HepG2 (cell line): Measurements from ENCODE around the gene PGGT1B. TPM values are rescaled to one million over a fixed set of nuclear protein-coding genes. Genes with fewer than 3 reads are reported as not detected.

Experiments used
- ATF7-NPFF ChIP-seq: sonication (generic); formaldehyde crosslinking; IDR thresholded peaks from 2 replicates; pipeline ENCODE4 v1.8.1; 2023; ENCODE audit warnings: mild to moderate bottlenecking, low read depth, missing genetic modification reagents, moderate library complexity
- BORCS8-MEF2B ChIP-seq: sonication (generic); formaldehyde crosslinking; IDR thresholded peaks from 2 replicates; pipeline ENCODE4 v1.8.0; 2022; ENCODE audit warnings: mild to moderate bottlenecking, missing genetic modification reagents
- GTF2F1 ChIP-seq: fragments of 150-350 bp; IDR thresholded peaks from 2 replicates; pipeline ENCODE4 v1.6.1; 2014; ENCODE audit warnings: low read length
- HNRNPLL ChIP-seq: fragments of 200-400 bp; formaldehyde crosslinking; IDR thresholded peaks from 2 replicates; pipeline ENCODE4 v1.6.1; 2017; ENCODE audit warnings: mild to moderate bottlenecking, low read depth, low read length; ENCODE audit not compliant: poor library complexity, severe bottlenecking
- PHF21A ChIP-seq: sonication (generic); formaldehyde crosslinking; IDR thresholded peaks from 2 replicates; pipeline ENCODE4 v1.5.0; 2020; ENCODE audit warnings: mild to moderate bottlenecking, missing genetic modification reagents
- SATB2 ChIP-seq: sonication (generic); formaldehyde crosslinking; IDR thresholded peaks from 2 replicates; pipeline ENCODE4 v1.5.0; 2020; ENCODE audit warnings: missing genetic modification reagents
- SPEN ChIP-seq: sonication (generic); formaldehyde crosslinking; IDR thresholded peaks from 2 replicates; pipeline ENCODE4 v1.5.1; 2020; ENCODE audit warnings: low read depth, mild to moderate bottlenecking, missing genetic modification reagents
- SRF ChIP-seq: IDR thresholded peaks from 2 replicates; pipeline ENCODE4 v1.6.1; 2011; ENCODE audit warnings: mild to moderate bottlenecking, low read depth, low read length, moderate library complexity
- SRSF4 ChIP-seq: fragments of 200-400 bp; formaldehyde crosslinking; IDR thresholded peaks from one replicate; pipeline ENCODE4 v1.6.1; 2018; ENCODE audit warnings: mild to moderate bottlenecking, low read depth, low read length, moderate library complexity; ENCODE audit not compliant: poor library complexity, severe bottlenecking
- TARDBP ChIP-seq: sonication (generic); formaldehyde crosslinking; IDR thresholded peaks from 2 replicates; pipeline ENCODE4 v1.8.0; 2022; ENCODE audit warnings: mild to moderate bottlenecking, missing genetic modification reagents
- ZBTB21 ChIP-seq: sonication (generic); formaldehyde crosslinking; IDR thresholded peaks from 2 replicates; pipeline ENCODE4 v1.4.0; 2020; ENCODE audit warnings: missing genetic modification reagents
- ZFY ChIP-seq: sonication (generic); formaldehyde crosslinking; IDR thresholded peaks from 2 replicates; pipeline ENCODE4 v1.4.0; 2020; ENCODE audit warnings: missing genetic modification reagents
- ZNF564 ChIP-seq: sonication (generic); formaldehyde crosslinking; IDR thresholded peaks from 2 replicates; pipeline ENCODE4 v1.8.1; 2023; ENCODE audit warnings: mild to moderate bottlenecking, missing genetic modification reagents
- ZNF674 ChIP-seq: sonication (generic); formaldehyde crosslinking; IDR thresholded peaks from 2 replicates; pipeline ENCODE4 v1.5.0; 2020; ENCODE audit warnings: low read depth, mild to moderate bottlenecking, missing genetic modification reagents
- ZNF782 ChIP-seq: sonication (generic); formaldehyde crosslinking; IDR thresholded peaks from 2 replicates; pipeline ENCODE4 v1.4.0; 2020; ENCODE audit warnings: missing genetic modification reagents, mild to moderate bottlenecking, borderline replicate concordance
- ZNF792 ChIP-seq: IDR thresholded peaks from 2 replicates; pipeline ENCODE4 v1.6.1; 2016
- ZNF839 ChIP-seq: sonication (generic); formaldehyde crosslinking; IDR thresholded peaks from 2 replicates; pipeline ENCODE4 v1.4.0; 2020; ENCODE audit warnings: missing genetic modification reagents, mild to moderate bottlenecking, borderline replicate concordance
- polyA plus RNA-seq, 8 experiments: library from polyadenylated mRNA; depleted of rRNA in 3 of 8; stranded (reverse) in 7 of 8; unstranded in 1 of 8; fragments of >200 nt; fragmentation: Illumina TruSeq in 4 of 8; extraction: Trizol in 4 of 8; gene quantifications; 2 replicates each; pipeline versions ENCODE4 v1.2.1 to v1.2.3, GENCODE V29; 2011 to 2016; ENCODE audit warnings: low read depth in 4 of 8, missing spikeins in 1 of 8, mixed read lengths in 1 of 8; ENCODE audit not compliant: insufficient read depth in 1 of 8
- total RNA-seq, 5 experiments: library from RNA; depleted of rRNA; stranded (reverse); fragments of >200 nt; fragmentation: Illumina TruSeq; extraction: Trizol; gene quantifications; 2 replicates each; pipeline ENCODE4 v1.2.3, GENCODE V29; 2016; ENCODE audit warnings: low read depth in 1 of 5
- TF ChIP-seq, protein P1 (sequence below): sonication (generic); formaldehyde crosslinking; IDR thresholded peaks from 2 replicates; pipeline ENCODE4 v1.4.0; 2020; ENCODE audit warnings: mild to moderate bottlenecking, missing genetic modification reagents
- TF ChIP-seq, protein P2 (sequence below): IDR thresholded peaks from 2 replicates; pipeline ENCODE4 v1.6.1; 2016; ENCODE audit warnings: missing compliant biosample characterization, missing genetic modification reagents, borderline replicate concordance
- TF ChIP-seq, protein P3 (sequence below): sonication (generic); formaldehyde crosslinking; IDR thresholded peaks from 2 replicates; pipeline ENCODE4 v1.8.1; 2023; ENCODE audit warnings: missing genetic modification reagents, mild to moderate bottlenecking, borderline replicate concordance
- TF ChIP-seq, protein P4 (sequence below): IDR thresholded peaks from 2 replicates; pipeline ENCODE4 v1.6.1; 2016; ENCODE audit warnings: missing genetic modification reagents, missing compliant biosample characterization
- TF ChIP-seq, protein P5 (sequence below): sonication (generic); formaldehyde crosslinking; IDR thresholded peaks from 2 replicates; pipeline ENCODE4 v1.4.0; 2020; ENCODE audit warnings: missing genetic modification reagents

PGGT1B gene
- total and polyA plus RNA-seq, 2 of the 13 experiments (the other 11 are each of a cell fraction or from before 2014, with no cell fraction given), result 2.4 to 42.7 TPM

DNA sequence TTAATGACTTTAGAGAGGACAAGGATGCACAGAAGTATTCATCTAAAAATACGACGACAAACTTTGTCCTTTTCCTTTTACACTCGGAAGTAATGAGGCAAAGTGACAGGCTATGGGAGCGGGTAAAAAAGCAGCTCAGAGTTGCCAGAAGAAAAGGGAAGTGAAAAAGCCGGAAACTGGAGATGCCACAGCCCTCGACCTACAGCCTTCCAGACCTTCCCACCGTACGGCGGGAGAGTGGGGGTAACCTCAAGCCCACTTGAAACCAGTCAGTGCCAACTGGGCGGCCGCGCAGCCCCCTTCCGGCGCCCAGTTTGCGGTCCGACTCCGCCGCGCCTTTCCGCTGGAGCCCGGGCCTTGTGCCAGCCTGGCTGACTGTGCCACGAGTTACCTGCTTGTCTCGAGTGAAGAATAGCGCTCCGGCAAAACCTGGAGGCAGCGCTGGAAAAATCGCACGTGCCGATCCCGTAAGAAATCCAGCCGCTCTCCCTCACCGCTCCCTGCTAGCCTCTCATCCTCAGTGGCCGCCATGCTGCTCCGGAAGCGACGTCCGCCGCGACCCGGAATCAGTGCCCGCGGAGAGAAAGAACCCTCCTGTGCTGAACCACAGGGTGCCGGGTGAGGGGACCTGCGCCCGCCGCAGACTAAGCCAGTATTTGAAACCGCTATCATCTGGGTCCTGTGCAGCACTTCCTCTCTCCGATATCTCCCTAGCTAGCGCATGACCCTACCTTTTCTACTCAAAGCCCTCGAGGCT is at the start of gene PGGT1B (continued):
- TF ChIP-seq, protein P1, sequence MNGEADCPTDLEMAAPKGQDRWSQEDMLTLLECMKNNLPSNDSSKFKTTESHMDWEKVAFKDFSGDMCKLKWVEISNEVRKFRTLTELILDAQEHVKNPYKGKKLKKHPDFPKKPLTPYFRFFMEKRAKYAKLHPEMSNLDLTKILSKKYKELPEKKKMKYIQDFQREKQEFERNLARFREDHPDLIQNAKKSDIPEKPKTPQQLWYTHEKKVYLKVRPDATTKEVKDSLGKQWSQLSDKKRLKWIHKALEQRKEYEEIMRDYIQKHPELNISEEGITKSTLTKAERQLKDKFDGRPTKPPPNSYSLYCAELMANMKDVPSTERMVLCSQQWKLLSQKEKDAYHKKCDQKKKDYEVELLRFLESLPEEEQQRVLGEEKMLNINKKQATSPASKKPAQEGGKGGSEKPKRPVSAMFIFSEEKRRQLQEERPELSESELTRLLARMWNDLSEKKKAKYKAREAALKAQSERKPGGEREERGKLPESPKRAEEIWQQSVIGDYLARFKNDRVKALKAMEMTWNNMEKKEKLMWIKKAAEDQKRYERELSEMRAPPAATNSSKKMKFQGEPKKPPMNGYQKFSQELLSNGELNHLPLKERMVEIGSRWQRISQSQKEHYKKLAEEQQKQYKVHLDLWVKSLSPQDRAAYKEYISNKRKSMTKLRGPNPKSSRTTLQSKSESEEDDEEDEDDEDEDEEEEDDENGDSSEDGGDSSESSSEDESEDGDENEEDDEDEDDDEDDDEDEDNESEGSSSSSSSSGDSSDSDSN, result peak; percentile 88
- TF ChIP-seq, protein P2, sequence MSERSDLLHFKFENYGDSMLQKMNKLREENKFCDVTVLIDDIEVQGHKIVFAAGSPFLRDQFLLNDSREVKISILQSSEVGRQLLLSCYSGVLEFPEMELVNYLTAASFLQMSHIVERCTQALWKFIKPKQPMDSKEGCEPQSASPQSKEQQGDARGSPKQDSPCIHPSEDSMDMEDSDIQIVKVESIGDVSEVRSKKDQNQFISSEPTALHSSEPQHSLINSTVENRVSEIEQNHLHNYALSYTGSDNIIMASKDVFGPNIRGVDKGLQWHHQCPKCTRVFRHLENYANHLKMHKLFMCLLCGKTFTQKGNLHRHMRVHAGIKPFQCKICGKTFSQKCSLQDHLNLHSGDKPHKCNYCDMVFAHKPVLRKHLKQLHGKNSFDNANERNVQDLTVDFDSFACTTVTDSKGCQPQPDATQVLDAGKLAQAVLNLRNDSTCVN, result peak; percentile 75; the same call in 1 of the 2 replicates
- TF ChIP-seq TARDBP (CRISPR knock-in tag), result no peak
- TF ChIP-seq SATB2, result 0 out of 2 replicates have a peak, but pooled peaks have one; percentile 22
- no peak for TF ChIP-seq ZNF782 (CRISPR knock-in tag)
- TF ChIP-seq ZNF564, result peak; percentile 65; the same call in 1 of the 2 replicates
- TF ChIP-seq ZBTB21 (CRISPR knock-in tag), result no peak
- TF ChIP-seq ZNF839 (CRISPR knock-in tag), result 0 out of 2 replicates have a peak, but pooled peaks have one; percentile 29
- no peak; the same call in 1 of the 2 replicates for TF ChIP-seq ATF7-NPFF (CRISPR knock-in tag)
- TF ChIP-seq ZFY (CRISPR knock-in tag), result peak; percentile 92
- TF ChIP-seq PHF21A (CRISPR knock-in tag), result no peak
- TF ChIP-seq HNRNPLL, result peak; percentile 77
- no peak for TF ChIP-seq ZNF674 (CRISPR knock-in tag)
- TF ChIP-seq, protein P3, sequence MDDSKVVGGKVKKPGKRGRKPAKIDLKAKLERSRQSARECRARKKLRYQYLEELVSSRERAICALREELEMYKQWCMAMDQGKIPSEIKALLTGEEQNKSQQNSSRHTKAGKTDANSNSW (CRISPR knock-in tag), result no peak
- TF ChIP-seq SPEN (CRISPR knock-in tag), result peak; percentile 88
- TF ChIP-seq SRF, result no peak
- TF ChIP-seq, protein P4, sequence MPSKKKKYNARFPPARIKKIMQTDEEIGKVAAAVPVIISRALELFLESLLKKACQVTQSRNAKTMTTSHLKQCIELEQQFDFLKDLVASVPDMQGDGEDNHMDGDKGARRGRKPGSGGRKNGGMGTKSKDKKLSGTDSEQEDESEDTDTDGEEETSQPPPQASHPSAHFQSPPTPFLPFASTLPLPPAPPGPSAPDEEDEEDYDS (CRISPR knock-in tag), result no peak; the same call in 1 of the 2 replicates
- TF ChIP-seq, protein P5, sequence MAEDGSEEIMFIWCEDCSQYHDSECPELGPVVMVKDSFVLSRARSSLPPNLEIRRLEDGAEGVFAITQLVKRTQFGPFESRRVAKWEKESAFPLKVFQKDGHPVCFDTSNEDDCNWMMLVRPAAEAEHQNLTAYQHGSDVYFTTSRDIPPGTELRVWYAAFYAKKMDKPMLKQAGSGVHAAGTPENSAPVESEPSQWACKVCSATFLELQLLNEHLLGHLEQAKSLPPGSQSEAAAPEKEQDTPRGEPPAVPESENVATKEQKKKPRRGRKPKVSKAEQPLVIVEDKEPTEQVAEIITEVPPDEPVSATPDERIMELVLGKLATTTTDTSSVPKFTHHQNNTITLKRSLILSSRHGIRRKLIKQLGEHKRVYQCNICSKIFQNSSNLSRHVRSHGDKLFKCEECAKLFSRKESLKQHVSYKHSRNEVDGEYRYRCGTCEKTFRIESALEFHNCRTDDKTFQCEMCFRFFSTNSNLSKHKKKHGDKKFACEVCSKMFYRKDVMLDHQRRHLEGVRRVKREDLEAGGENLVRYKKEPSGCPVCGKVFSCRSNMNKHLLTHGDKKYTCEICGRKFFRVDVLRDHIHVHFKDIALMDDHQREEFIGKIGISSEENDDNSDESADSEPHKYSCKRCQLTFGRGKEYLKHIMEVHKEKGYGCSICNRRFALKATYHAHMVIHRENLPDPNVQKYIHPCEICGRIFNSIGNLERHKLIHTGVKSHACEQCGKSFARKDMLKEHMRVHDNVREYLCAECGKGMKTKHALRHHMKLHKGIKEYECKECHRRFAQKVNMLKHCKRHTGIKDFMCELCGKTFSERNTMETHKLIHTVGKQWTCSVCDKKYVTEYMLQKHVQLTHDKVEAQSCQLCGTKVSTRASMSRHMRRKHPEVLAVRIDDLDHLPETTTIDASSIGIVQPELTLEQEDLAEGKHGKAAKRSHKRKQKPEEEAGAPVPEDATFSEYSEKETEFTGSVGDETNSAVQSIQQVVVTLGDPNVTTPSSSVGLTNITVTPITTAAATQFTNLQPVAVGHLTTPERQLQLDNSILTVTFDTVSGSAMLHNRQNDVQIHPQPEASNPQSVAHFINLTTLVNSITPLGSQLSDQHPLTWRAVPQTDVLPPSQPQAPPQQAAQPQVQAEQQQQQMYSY (CRISPR knock-in tag), result peak; percentile 64; the same call in 1 of the 2 replicates
- TF ChIP-seq ZNF792 (CRISPR knock-in tag), result peak; percentile 57; the same call in 1 of the 2 replicates
- TF ChIP-seq SRSF4, result no peak
- no peak for TF ChIP-seq GTF2F1
- peak; percentile 55 for TF ChIP-seq BORCS8-MEF2B (CRISPR knock-in tag)
